OCI-LY1 (cell line): ENCODE measurements around the gene NUCB2.

ENCODE experiments used
- EZH2 ChIP-seq: fragments of 200-600 bp; sonication (generic), shearing (Covaris generic); IDR thresholded peaks from 2 replicates; pipeline ENCODE4 v1.8.0; 2017; ENCODE audit warnings: borderline replicate concordance, mixed run types, mild to moderate bottlenecking, antibody characterized with exemption, low read length, moderate library complexity, mixed read lengths
- TF ChIP-seq, protein P1 (sequence below): fragments of 200-600 bp; sonication (generic), shearing (Covaris generic); IDR thresholded peaks from 2 replicates; pipeline ENCODE4 v1.5.1; 2017; ENCODE audit warnings: mild to moderate bottlenecking, antibody characterized with exemption, low read length, moderate library complexity, mixed read lengths

DNA sequence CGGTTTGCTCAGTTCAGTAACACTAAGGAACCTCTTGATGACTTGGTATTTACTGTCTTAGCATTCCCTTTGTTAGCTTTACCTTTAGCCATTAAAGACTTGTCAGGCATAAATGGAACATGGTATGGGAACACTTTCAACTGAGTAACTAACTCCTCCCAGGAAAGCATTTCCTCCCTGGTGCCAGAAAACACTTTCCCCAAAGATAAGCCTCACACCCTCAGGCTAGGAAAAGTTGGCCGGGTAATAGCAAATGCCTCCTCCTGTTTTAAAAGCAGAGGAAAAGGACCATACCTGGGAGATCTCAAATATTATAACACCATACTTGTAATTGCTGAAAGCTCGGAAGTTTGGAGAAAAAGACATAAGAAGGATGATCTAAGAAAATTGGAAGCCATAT lies 100.0 kb downstream of the NUCB2 start:
- TF ChIP-seq EZH2 = no peak
- TF ChIP-seq, protein P1, sequence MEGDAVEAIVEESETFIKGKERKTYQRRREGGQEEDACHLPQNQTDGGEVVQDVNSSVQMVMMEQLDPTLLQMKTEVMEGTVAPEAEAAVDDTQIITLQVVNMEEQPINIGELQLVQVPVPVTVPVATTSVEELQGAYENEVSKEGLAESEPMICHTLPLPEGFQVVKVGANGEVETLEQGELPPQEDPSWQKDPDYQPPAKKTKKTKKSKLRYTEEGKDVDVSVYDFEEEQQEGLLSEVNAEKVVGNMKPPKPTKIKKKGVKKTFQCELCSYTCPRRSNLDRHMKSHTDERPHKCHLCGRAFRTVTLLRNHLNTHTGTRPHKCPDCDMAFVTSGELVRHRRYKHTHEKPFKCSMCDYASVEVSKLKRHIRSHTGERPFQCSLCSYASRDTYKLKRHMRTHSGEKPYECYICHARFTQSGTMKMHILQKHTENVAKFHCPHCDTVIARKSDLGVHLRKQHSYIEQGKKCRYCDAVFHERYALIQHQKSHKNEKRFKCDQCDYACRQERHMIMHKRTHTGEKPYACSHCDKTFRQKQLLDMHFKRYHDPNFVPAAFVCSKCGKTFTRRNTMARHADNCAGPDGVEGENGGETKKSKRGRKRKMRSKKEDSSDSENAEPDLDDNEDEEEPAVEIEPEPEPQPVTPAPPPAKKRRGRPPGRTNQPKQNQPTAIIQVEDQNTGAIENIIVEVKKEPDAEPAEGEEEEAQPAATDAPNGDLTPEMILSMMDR = no peak
